HG03095 (cell line): ENCODE measurements around the gene PDE5A.

Source experiments
- ATAC-seq: cut with Tn5 transposase; IDR thresholded peaks from one replicate; pipeline ENCODE4 v1.9.1; 2021; ENCODE audit warnings: moderate library complexity; ENCODE audit not compliant: unreplicated experiment

PDE5A gene

DNA sequence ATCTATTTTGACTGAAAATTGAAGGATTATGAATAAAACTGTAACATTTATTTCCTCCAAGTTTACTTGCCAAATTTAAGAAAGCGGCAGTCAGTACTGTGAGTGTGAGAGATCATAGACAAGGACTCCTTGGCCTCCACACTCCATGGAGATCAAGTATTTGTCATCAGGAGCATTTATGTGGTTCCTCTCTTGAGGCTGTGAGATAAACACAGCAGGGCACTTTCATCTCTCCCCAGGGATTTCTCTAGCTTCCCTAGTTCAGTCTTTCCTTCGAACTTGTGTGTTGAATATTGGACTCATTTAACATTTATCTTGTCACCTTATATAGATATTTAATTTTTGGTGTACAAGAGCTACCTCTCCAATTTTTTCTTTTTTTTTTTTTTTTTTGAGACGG lies 40.8 kb downstream of the PDE5A start:
- no peak for ATAC-seq

DNA sequence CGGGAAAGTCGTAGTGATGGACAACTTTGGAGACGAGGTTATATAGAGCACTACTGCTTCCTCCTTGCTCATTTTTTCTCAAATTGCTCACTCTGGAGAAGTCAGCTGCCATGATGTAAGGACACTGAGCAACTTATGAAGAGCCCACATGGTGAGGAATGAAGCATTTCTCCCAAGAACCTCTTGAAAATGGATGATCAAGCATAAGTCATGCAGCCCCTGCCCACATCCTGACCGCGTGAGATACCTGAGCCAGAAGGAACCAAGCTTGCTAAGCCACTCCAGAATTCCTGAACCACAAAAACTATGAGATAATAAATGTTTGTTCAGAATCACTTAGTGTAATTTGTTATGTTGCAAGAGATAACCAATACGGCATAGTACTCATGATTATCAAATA lies 42.8 kb downstream of the PDE5A start:
- ATAC-seq, result no peak

DNA sequence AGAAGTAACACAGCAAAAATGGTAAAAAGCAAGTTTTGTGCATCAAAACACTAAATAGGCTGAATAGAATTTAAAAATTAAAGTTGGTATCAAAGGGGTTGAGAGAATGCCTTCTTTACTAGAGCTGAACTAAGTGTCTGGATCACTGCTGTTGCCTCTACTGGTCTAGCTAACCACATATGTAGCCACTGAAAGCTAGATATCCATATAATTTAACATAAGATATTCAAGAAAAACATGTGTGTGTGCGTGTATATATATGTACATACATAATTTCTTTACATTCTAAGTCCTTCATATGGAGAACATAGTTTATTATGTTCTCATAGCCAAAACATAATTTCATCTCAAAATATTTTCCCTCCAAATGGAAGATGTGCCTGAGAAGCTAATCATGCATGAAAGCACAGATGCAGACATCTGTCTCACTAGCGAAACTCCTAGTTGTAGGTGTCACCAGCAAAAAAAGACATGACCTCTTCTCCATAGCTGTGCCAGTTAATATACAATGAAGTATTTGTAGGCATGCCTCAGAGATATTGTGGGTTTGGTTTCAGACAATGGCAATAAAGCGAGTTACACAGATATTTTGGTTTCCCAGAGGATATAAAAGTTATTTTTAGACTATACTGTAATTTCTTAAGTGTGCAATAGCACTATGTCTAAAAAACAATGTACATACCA lies 47.3 kb downstream of the PDE5A start:
- ATAC-seq, result no peak

DNA sequence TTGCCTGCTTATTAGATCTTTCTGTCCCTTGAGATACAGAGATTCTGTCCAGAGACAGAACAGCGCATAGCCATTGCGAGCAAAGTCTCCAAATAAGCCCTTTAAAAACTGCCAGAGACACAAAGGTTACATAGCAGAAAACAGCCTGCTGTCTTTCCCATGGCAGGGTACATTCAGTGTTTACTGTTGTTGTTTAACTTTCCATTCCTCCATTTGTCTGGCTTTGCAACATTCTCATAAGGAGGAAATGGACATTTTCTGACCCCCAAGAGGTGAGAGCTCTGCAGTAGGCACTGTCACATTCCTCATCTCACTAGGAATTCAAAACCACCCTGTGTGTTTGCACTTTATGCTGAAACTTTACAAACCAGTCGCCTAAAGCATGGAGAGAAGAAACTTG lies 48.3 kb downstream of the PDE5A start:
- ATAC-seq, result no peak

DNA sequence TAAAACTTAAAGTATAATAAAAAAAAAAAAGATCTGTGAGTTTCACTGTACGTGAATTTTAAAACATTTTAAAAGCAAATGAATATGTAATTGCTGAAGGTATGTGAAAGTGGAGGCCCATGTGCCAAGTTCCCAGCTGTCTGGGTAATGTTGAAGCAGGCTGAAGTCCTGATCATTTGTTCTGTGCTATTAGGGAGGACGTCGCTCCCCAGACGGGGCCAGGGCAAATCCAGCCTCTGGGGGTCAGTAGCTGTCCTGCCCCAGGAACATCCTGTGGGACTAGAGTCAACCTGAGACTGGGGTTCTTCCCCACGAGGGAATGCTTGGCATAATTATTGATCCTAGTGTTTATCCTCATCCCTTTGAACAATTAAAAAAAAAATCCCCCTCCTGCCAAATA lies 48.8 kb downstream of the PDE5A start:
- ATAC-seq, result no peak

DNA sequence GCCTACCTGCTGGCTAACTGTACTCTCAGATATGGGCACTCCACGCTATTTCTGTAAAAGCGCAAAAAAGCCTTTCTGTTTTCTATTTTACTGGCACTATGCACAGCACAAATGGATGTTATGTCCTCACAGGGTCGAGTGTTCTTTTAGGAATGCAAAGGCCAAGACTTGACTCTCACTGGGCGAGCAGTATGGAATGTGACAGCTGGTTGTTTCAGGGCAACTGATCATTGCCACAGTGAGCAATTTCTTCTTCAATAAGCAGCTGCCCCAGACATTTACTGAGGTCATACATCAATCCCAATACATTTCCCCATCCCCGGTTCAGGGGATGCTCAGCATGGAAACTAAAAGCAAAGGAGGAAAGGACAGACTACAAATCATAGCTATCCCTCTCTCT lies 58.2 kb downstream of the PDE5A start:
- no peak for ATAC-seq

DNA sequence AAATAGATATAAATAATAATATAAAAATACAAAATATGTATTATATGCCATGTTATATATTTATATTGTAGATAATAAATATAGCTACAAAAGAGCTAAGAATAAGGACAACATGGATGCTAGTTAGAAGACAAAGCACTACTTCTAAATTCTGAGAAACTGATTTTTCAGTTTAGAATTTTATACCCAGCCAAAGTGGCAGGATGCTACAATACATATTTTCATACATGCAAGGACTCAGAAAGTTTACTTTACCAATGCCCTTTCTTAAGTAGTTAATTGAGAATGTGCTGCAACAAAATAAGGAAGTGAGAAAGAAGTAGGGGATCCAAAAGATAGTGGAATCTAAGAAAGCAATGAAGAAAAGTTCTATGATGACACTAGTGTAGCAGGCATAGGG lies 64.5 kb downstream of the PDE5A start:
- ATAC-seq, result no peak

DNA sequence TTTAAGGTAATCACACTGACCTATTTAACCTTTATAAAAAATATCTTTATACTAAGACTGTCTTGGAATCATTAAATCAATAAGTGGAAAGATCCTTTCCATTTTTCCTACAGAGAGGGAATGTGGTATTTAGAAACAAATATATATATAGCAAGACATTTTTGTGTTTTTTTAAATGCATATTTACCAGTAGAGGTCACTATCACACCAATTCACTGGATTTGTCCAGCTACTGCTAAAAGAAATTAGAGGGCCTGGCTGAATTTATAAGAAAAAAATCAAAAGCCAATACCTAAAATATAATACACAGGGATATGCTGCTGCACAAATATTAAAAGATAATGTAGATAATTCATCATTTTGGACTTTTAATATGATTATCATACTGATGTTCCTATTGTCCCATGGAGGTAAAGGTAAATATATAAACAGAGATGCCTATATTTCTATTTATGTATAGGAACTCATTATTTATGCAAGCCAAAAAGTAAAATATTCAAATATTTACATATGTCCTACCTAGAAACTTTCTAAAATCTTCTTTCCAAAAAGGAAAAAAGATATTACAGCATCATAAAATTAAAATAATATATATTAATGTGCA lies 69.5 kb downstream of the PDE5A start:
- ATAC-seq, result no peak

DNA sequence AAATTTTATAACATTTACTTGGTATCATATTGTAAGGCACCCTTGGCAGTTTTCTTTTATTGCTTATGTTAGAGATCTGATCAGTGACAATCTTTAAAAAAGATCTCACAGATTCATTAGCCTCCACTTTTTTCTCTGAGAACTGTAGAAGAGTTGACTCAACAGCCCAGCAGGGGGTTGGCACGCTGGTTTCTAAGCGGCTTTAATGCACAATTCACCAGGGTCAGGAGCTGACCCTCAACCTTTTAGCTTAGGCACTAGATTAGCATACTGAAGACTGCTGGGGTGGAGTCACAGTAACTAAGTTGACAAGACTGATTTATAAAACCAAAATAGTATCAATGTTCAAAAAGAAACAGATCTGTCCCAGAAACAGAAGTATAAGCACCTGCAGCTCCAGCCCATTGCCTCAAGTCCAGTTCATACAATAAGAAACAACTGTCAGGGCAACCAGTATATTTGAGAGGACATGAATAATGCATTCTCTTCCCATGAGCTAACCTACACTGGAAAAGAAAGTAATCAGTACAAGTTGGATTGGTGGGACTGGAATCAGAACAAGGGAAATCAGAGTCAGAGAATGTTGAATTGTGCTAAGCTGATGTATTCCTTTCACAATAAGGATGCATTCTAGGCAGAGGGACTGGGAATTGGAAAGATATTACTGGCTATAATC lies 77.6 kb downstream of the PDE5A start:
- no peak for ATAC-seq

DNA sequence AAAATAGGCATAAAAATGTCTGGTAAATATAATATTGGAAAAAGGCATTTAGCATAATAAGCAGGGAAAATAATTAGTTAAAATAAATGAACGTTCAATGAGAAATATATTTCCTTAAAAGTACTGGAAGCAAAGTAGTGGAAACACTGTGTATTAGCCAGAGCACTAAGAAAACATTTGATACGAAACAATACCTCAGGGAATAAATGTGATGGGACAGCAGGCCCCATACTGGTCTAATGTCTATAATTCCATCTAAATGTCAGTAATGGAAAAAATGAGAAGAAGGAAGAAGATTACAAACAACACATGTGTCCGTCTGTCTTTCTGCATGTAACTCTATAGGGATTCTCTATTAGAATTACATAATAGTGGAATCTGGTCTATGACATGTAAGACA lies 79.0 kb downstream of the PDE5A start:
- ATAC-seq, result no peak

DNA sequence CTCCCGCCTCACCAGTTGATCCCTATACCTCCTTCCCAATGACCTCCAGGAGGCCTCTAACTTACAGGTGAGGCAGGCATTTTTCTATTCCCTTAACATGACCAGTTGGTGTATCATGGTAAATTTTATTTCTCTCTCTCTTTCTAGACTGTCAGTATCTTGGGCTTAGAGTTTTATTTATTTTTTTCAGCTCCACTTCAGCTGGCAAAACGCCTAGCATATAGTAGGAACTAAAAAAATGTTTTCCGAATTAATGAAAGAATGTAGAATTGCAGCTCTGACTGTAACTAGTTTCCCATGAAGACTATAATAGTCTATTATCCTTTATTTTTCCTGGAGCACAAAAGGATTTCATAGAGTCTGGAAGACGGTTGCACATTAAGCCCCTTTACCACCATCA lies 84.8 kb downstream of the PDE5A start:
- no peak for ATAC-seq

DNA sequence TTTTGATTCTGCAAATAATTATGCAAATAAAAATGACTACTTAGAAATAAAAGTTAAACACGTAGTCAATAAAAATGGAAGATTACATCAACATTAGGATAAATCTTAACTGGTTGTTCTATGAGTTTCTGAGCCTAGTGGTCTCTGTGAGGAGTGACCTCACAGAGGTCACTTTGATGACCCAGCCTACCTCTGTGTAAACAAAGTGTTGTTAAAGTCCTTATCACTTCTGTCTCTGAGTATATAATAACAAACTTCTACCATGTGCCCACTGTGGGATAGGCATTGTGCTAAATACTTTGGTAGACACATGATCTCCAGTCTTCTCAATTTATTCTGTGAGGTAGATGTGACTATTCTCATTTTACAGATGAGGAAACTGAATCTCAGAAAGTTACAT lies 85.4 kb downstream of the PDE5A start:
- no peak for ATAC-seq

DNA sequence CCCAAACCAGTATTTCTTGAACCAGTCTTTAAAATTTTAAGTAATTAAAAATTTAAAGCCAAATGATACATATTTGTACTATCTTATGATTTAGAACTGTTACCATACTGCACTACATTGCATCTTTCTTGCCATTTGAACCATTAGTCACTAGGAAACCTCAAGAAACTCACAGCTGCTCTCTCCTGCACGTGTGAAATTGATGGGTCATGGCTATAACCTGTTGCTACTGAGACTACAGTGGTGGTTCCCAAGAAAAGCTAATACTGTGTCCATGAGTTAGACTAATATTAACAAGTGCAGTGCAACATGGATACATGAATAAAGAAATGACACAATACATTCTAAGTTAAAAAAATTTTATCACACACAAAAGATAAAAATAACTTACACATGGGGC lies 88.4 kb downstream of the PDE5A start:
- peak; percentile 68 for ATAC-seq

DNA sequence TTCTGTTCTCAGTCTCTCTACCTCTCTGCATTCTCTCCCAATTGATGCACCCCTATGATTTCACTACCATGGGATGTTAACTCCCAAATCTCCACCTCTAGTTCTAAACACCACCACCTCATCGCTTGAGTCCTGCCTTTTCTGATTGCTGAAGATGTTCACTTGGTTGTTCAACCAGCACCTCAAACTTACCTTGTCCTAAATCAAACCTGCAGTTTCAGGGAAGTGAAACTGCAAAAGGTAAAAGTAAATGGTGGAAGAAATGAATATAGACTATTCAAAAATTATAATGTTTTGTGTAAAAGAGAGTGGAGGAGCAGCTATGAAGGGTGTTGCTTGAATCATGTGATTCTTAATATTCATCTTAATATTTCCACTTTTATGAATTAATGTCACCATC lies 91.0 kb downstream of the PDE5A start:
- no peak for ATAC-seq

DNA sequence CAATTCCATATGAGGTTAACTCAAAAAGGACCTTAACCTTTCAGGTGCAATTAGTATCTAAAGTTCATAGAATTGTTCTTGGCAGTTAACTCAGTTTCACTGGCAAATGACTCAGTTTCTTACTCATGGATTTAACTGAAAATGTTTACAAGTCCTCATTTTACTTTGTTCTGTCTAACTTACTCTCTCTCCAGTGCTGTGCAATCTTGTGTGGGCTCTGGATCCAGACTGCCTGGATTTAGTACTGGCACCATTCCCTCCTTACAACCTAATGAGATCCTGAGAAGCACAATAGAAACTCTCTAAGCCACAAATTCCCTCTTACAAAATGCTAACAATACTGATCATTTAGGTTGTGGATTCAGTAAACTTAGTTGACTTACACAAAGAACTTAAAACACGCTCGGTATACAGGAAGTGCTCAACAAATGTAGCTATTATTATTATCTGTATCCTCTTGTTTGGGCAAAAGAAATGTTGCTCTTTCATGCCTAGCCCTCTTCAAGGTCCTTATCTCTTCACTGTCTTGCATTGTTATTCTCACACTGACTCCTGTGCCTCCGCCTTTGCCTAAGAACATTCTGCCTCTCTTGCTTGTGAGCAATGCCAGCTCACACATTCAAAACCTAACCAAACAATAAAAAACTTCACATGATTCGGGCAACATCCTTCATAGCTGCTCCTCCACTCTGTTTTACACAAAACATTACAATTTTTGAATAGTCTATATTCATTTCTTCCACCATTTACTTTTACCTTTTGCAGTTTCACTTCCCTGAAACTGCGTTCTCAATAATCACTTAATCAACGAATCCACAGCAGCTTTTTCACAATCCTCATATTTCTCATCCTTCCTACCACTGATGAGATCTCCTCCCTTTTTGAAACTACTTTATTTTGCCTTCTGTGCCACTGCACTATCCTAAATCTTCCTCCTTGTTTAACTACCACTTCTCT lies 91.8 kb downstream of the PDE5A start:
- no peak for ATAC-seq

DNA sequence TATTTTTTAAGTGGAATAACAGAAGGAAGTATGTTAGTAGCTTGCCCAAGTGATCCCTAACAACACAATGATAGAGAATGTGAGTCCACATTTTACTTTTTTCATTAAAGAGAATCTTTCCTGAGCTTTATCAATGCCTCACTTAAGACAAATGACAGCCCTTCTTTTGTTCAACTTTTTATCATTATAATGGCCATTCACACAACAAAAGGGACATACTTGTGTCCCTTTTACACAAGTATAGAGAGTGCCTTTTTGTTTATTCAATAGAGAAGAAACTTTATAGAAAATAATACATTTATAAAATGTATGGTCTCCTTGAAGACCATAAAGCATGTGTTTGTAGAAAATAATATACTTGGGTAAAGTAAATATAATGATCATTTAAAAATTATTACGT lies 96.3 kb downstream of the PDE5A start:
- no peak for ATAC-seq

DNA sequence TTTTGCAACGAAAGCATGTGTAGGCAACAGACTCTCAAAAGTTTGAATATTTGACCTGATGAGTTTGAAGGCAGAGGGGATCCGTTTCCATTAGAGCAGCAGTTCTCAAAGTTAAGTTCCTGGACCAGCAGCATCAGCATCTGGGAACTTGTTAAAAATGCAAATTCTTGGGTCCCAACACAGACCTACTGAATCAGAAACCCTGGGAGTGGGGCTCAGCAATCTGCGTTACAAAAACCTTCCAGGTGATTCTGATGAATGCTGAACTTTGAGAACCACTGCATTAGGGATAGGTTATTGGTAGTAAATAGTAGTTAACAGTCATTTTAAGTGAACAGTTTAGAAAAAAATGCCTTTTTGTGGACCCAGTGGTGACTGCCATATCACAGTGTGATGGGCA lies 98.8 kb downstream of the PDE5A start:
- ATAC-seq, result no peak

DNA sequence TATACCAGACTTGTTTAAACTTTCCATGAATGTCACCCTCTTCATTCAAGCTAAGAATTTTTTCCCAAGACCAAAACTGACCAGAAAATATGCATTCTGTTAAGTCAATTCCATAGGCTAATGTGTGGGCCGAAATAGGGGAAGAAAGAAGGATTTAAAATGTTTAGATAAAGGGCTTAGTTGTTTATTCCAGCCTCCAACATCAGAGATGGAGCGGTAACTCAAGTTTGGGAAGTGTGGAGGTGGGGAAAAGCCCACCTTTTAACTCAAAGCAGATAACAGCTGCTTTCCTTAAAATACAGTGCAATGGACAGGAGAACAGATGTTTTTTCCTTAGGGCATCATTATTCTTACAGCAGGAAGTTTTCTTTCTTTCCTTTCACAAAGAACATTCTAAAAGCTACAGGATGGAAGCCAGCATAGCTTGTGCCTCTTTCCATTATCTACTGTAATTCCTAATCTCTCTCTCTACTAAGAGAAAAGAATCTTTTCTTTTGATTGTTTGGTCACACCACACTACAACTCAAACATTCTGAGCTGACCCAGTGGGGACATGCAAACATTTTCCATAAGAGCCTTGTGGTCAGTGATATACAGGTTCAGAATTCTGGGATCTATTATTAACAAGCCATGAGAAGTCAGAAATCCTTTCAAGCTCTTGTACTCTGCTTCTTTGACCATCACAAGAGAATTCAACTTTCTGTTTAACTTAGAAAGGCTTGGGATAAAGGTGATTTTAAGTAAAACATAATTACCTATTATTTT lies 101.6 kb downstream of the PDE5A start:
- no peak for ATAC-seq

DNA sequence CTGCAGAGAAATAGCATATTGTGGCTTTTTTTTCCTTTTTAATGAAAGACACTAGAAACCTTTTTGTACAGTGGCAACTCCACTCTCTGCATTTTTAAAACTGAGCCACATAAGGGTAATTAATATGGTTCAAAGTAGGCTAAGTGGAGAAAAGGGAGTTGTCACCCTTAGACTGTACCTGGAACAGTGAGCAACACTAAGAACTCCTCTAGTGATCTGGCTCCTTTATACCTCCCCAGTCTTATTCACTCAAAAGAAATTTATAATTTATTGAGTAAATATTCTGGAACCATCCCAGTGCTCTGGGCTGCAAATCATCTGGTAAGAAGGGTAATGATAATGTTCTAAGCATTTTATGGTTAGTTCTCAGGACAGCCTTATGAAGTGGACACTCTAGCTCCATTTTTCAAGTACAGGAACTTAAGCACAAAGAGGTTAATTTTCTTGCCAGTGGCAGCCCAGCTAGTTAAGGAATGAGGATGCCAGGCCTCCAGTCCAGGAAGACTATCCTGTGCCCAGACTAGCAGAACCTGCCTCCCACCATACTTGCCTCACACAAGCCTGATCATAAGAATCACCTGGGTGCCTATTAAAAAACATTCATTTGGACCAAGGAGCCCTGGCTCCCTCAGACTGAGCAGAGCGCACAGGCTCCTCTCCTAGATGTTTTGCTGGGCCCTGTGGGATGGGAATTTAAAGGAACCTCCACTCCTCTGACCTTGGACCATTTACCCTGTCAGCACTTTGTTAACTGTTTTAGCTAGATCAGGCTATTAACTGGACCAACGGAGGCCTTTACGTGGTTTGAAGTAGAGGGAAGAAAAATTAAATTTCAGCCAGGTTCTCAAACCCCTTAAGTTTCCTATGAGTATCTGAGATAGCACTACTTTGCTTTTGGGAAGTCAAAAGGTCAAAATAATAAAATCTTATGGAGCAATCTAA lies 102.6 kb downstream of the PDE5A start:
- no peak for ATAC-seq
